GM19239 (cell line): ENCODE data around the gene MGST2.

Experiments used
- DNase-seq: peaks from one replicate; pipeline ENCODE4 v3.0.0; 2011; ENCODE audit warnings: low spot score; ENCODE audit not compliant: insufficient read length
- FAIRE-seq: peaks from 2 replicates; lab custom pipeline; 2011; peaks lifted over from hg19 to GRCh38; lab: Jason Lieb, UNC

MGST2 gene

GRCh38 chr4:139668658-139669201, 3.1 kb downstream of the MGST2 start:
- no peak for FAIRE-seq
- DNase-seq = no peak

DNA sequence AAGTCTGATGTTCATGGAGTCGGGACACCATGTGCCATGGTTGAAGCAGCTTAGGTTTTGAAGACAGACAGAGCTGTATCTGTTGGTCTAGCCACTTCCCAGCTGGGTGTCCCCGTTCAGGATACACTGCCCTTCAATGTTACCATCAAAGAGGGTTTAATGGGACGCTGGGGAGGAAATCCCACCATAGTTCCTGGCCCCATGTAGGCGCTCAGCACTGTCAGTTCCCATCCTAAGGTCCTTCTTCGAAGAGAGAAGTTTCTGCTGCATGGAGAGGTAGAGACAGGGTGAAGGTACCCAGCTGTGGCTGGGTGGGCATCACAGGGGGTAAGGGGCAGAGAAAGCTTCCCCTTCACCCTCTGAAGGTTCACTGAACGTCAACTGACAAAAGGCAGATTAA, 3.7 kb downstream of the MGST2 start:
- DNase-seq = no peak
- FAIRE-seq = no peak

DNA sequence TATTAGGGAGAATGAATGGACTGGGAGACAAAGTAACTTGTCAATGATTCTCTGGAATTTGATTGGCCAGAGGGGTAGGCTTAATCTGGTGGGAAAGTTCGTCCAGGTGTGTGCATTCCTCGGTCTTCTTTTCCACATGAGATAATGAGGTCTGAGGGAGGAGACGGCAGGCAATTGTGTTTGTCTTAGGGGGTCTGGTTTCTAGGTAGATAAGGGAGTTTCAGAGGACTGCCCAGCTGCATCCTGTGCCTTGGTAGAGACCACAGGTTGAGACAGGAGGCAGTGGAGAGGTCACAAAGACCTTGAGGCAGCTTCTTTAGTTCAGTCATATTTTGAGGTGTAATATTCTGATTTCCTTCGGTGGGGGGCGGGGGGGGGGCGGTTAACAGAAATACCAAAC, 4.3 kb downstream of the MGST2 start:
- FAIRE-seq (no peak), DNase-seq (no peak)

- no peak for DNase-seq
- no peak for FAIRE-seq
Measured at GRCh38 chr4:139670775-139671174, 5.2 kb downstream of the MGST2 start.

DNA sequence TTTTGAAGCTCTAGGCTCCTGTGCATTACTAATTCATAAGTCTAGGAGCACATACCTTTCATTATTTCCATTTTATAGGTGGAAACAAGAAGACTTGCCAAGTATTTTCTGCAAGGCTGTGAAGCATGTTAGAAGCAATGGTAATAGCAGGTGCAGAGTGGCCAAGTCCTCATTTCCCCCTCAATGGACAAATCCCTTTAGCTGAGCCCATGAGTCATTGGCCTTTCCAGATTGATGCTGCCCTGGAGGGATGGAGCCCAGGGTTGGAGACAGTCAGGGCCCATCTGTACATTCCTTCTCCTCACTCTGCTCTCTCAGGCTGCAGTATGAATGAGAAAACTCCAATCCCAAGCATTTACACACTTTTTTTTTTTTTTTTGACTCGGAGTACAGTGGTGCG, 6.6 kb downstream of the MGST2 start:
- no peak for FAIRE-seq
- DNase-seq = no peak

- no peak for FAIRE-seq
- DNase-seq = no peak
Measured at GRCh38 chr4:139672732-139673131, 7.1 kb downstream of the MGST2 start.

- FAIRE-seq (peak; percentile 59), DNase-seq (no peak)
Measured at GRCh38 chr4:139674875-139675550, 9.4 kb downstream of the MGST2 start.

DNA sequence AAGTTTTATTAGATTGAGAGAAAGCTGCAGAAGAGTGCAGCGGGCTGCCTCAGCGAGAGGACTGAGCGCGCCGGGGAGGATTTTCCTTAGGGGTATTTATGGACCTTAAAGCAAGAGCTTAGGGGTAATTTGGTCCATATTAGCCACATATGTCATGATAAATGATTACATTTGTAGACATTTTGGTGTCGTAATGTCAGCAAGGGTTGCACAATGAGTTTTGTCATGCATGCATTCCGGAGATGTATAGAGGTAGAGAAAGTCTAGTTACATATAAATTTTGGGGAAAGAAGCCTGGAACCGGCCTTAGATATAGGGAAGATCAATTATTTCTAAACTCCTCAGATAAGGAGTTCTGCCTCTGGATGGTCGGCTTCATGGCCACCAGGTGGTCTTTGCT, 10.0 kb downstream of the MGST2 start:
- DNase-seq = no peak
- FAIRE-seq = no peak

DNA sequence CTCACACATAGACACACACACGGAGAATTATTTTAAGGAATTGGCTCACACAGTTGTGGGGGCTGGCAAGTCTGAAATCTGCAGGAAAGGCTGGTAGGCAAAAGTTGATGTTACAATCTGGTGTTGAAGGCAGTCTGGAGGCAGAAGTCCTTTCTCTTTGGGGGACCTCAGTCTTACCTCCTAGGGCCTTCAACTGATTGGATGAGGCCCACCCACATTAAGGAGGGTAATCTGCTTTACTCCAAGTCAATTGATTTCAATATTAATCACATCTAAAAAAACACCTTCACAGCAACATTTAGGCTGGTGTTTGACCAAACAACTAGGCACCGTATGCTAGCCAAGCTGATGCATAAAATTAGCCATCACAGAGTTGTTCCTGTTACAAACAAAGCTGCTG, 10.7 kb downstream of the MGST2 start:
- no peak for FAIRE-seq
- no peak for DNase-seq

DNA sequence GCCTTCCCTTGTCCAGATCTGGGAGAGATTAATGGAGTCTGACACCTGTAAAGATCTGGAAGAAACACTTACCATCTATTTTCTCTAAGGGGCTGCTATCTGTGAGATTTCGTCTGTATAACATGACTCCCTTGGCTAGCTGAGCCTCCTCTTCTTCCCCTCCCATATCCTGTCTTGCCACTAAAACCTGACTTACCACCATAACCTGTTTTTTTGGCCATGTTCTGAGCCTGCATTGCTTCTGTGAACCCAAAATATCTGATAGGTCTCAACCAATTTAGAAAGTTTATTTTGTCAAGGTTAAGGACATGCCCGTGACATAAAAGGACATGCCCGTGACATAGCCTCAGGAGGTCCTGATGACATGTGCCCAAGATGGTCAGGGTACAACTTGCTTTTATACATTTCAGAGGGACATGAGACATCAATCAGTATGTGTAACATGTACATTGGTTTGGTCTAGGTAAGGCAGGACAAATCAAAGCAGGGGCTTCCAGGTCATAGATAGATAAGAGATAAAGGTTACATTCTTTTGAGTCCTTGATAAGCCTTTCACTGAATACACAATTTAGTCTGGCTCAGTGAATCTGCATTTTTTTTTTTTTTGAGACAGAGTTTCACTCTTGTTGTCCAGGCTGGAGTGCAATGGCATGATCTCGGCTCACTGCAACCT, 11.4 kb downstream of the MGST2 start:
- no peak for FAIRE-seq

GRCh38 chr4:139682309-139682708, 16.7 kb downstream of the MGST2 start:
- no peak for FAIRE-seq
- DNase-seq = no peak

More for the DNA sequence above, 11.4 kb downstream of the MGST2 start:
- DNase-seq = no peak

DNA sequence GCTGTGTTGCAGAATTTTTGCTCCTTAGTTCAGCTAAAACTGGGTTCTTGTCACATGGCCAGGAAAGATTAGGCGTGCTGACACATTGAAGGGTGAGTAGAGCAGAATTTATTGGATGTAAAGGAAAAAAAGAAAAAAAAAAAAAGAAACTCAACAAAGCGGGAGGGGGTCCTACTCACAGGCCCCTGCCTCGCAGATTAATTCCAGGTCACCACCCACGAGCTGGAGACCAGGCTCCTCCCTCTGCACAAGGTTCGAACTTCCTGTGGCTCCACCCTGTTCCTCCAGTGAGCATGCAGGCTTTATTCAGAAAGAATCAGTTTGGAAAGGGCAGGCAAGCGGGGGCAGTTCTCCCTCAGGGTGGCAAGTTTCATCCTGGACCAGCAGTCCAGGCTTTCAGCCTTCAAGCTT, 17.1 kb downstream of the MGST2 start:
- FAIRE-seq = no peak
- DNase-seq = no peak

- no peak for FAIRE-seq
- DNase-seq = no peak
Measured at GRCh38 chr4:139684351-139684750, 18.7 kb downstream of the MGST2 start.

- DNase-seq = no peak
- FAIRE-seq = no peak
Measured at GRCh38 chr4:139685180-139685579, 19.6 kb downstream of the MGST2 start.

GRCh38 chr4:139686130-139686529, 20.5 kb downstream of the MGST2 start:
- DNase-seq = no peak
- no peak for FAIRE-seq

GRCh38 chr4:139686988-139687387, 21.4 kb downstream of the MGST2 start:
- FAIRE-seq (no peak), DNase-seq (no peak)

GRCh38 chr4:139689093-139689722, 23.6 kb downstream of the MGST2 start:
- DNase-seq (no peak), FAIRE-seq (no peak)

GRCh38 chr4:139690419-139690818, 24.8 kb downstream of the MGST2 start:
- DNase-seq (no peak), FAIRE-seq (no peak)

DNA sequence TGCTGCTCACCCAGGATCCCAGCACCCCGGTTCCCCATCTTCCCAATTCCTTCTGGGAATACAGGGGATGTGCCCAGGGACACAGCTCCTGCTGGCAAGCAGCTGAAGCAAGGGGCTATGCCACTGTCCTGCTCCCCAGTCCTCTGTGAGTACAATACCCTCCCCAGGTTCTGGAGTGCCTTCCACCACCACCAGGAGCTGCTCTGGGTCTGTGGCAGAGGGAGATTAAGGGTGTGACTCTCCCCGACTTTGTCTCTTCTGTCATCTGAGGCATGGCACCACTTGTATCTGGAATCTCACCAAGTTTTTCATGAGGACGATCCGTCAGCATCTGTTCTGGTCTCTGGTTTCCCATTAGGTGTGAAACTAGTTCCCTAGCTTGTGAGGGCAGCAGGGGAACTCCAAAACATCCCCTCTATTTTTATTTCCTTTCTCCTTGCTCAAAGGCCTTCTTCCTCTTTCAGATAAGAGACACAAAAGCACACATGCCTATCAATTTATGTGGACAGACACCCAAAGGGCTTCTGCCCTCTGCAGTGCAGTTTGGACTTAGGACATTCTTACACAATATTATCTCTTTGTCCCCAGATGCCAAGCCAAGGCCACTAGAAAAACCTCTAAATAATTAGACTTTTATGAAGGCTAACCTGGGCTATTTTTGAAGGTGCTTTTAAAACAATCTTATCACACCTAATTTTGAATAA, 26.8 kb downstream of the MGST2 start:
- DNase-seq (no peak), FAIRE-seq (peak; percentile 4)

GRCh38 chr4:139694522-139695107, 29.0 kb downstream of the MGST2 start:
- FAIRE-seq (no peak), DNase-seq (no peak)
